Fibroblast of villous mesenchyme (primary cell): ENCODE measurements around the gene BPGM. TPM values are rescaled to one million over a fixed set of nuclear protein-coding genes. Genes with fewer than 3 reads are reported as not detected.
A peak's percentile ranks its signal among the peaks of the same experiment; 100 is the strongest.
"Not testable (repeated sequence)": the region's sequence is repeated elsewhere in the genome, so short reads cannot be mapped to it uniquely, and the experiment has no call there.

Experiments
- DNase-seq: peaks from one replicate; pipeline ENCODE4 v3.0.0-alpha.2; 2010; ENCODE audit warnings: low read depth
- H3K4me3 ChIP-seq: 2 replicates; pipeline ENCODE4 v1.5.1; 2011; ENCODE audit warnings: low read depth, mild to moderate bottlenecking, low read length
- CTCF ChIP-seq: IDR thresholded peaks from 2 replicates; pipeline ENCODE4 v1.5.1; 2012; ENCODE audit warnings: low read depth, mild to moderate bottlenecking, low read length; ENCODE audit not compliant: insufficient read depth
- total RNA-seq: library from RNA; depleted of rRNA; stranded (reverse); fragments of >200 nt; gene quantifications from 2 replicates; pipeline ENCODE4 v1.2.3, GENCODE V29; 2012

Gene BPGM
- total RNA-seq, 1 donor = 59.2 TPM

GRCh38 chr7:134639683-134640279, 6.9 kb upstream of the BPGM start:
- no peak for DNase-seq
- TF ChIP-seq CTCF = no peak
- no peak overlapping the region for H3K4me3 ChIP-seq

- no peak for DNase-seq
- no peak overlapping the region for H3K4me3 ChIP-seq
- no peak for TF ChIP-seq CTCF
Observed at GRCh38 chr7:134640842-134641715, 5.6 kb upstream of the BPGM start.

GRCh38 chr7:134641981-134642380, 4.7 kb upstream of the BPGM start:
- not testable (repeated sequence) for DNase-seq, H3K4me3 ChIP-seq

GRCh38 chr7:134643131-134643530, 3.5 kb upstream of the BPGM start:
- TF ChIP-seq CTCF = no peak
- DNase-seq = no peak
- H3K4me3 ChIP-seq = no peak overlapping the region

- no peak for TF ChIP-seq CTCF
- no peak for DNase-seq
Observed at GRCh38 chr7:134645478-134645877, 1.2 kb upstream of the BPGM start.

GRCh38 chr7:134645935-134646334, 718 bp upstream of the BPGM start:
- DNase-seq = peak; percentile 33
- no peak for TF ChIP-seq CTCF

More at GRCh38 chr7:134645478-134645877, 1.2 kb upstream of the BPGM start:
- H3K4me3 ChIP-seq = peak overlapping the region; percentile 88

GRCh38 chr7:134648456-134648855, 1.8 kb downstream of the BPGM start:
- no peak for DNase-seq
- no peak for TF ChIP-seq CTCF
- no peak overlapping the region for H3K4me3 ChIP-seq

More at GRCh38 chr7:134645935-134646334, 718 bp upstream of the BPGM start:
- H3K4me3 ChIP-seq = peak overlapping the region; percentile 88
